PC-3 (cell line): ENCODE data around the gene CCND3. TPM values are rescaled to one million over a fixed set of nuclear protein-coding genes. Genes with fewer than 3 reads are reported as not detected.
"Not testable (repeated sequence)": the region's sequence is repeated elsewhere in the genome, so short reads cannot be mapped to it uniquely, and the experiment has no call there.

Experiments used
- ATAC-seq: fragments of 200-7000 bp; cut with Tn5 transposase; 2 replicates; pipeline ENCODE4 v1.9.1; 2020; ENCODE audit warnings: mild to moderate bottlenecking, moderate library complexity
- BruUV-seq: library from RNA; stranded (reverse); fragments of 400-500 nt; replicated peaks from 2 replicates; lab custom pipeline; 2021; lab: Mats Ljungman, UMichigan
- CTCF ChIA-PET: fragments of 300-600 bp; sonication (Branson Sonifier 250); formaldehyde crosslinking; loops from one replicate; lab custom pipeline; 2022; ENCODE audit warnings: antibody characterized with exemption; lab: Charles Lee
- POLR2A ChIA-PET: fragments of 300-600 bp; sonication (Branson Sonifier 250); formaldehyde crosslinking; loops from one replicate; lab custom pipeline; 2022; ENCODE audit warnings: antibody characterized with exemption; ENCODE audit not compliant: unreplicated experiment; lab: Charles Lee
- DNase-seq: peaks from one replicate; pipeline ENCODE4 v3.0.0-alpha.2; 2015
- H2AFZ ChIP-seq: fragments of 300-600 bp; sonication (generic); 2 replicates; pipeline ENCODE4 v1.6.0; 2016; ENCODE audit warnings: antibody characterized with exemption, low read length
- H3F3A ChIP-seq: fragments of 300-600 bp; sonication (generic); one replicate; pipeline ENCODE4 v1.6.0; 2017; ENCODE audit warnings: antibody characterized with exemption, low read length, control low read depth, mild to moderate bottlenecking; ENCODE audit not compliant: unreplicated experiment
- H3K27ac ChIP-seq: fragments of 300-600 bp; sonication (generic); 2 replicates; pipeline ENCODE4 v1.5.1; 2016; ENCODE audit warnings: mild to moderate bottlenecking, low read length
- H3K27me3 ChIP-seq: fragments of 300-600 bp; sonication (generic); 2 replicates; pipeline ENCODE4 v1.6.1; 2016; ENCODE audit warnings: low read length, mixed read lengths
- H3K36me3 ChIP-seq: fragments of 300-600 bp; sonication (generic); 2 replicates; pipeline ENCODE4 v1.6.1; 2016; ENCODE audit warnings: low read depth, mixed run types, low read length, mixed read lengths
- H3K4me1 ChIP-seq: fragments of 300-600 bp; sonication (generic); 2 replicates; pipeline ENCODE4 v1.5.1; 2016; ENCODE audit warnings: low read length; ENCODE audit not compliant: insufficient read depth
- H3K4me2 ChIP-seq: fragments of 300-600 bp; sonication (generic); 2 replicates; pipeline ENCODE4 v1.6.0; 2016; ENCODE audit warnings: low read length
- H3K4me3 ChIP-seq: fragments of 300-600 bp; sonication (generic); 2 replicates; pipeline ENCODE4 v1.5.1; 2016; ENCODE audit warnings: mild to moderate bottlenecking, low read length, mixed read lengths
- H3K79me2 ChIP-seq: fragments of 300-600 bp; sonication (generic); 2 replicates; pipeline ENCODE4 v1.6.1; 2017; ENCODE audit warnings: low read length, mixed read lengths
- H3K9ac ChIP-seq: fragments of 300-600 bp; sonication (generic); 2 replicates; pipeline ENCODE4 v1.6.0; 2016; ENCODE audit warnings: mild to moderate bottlenecking, low read length
- H3K9me2 ChIP-seq: fragments of 300-600 bp; sonication (generic); replicated peaks from 2 replicates; pipeline ENCODE4 v1.6.1; 2016; ENCODE audit warnings: mixed run types, low read length, mixed read lengths
- H3K9me3 ChIP-seq: fragments of 300-600 bp; sonication (generic); 2 replicates; pipeline ENCODE4 v1.6.1; 2016; ENCODE audit warnings: low read length, mixed read lengths
- H4K20me1 ChIP-seq: fragments of 300-600 bp; sonication (generic); 2 replicates; pipeline ENCODE4 v1.6.1; 2016; ENCODE audit warnings: low read length, mixed read lengths
- CTCF ChIP-seq: fragments of 300-600 bp; sonication (generic); conservative IDR thresholded peaks from 2 replicates; pipeline ENCODE4 v1.5.1; 2017; ENCODE audit warnings: antibody characterized with exemption, low read depth, mild to moderate bottlenecking, low read length
- EZH2 ChIP-seq: fragments of 300-600 bp; sonication (generic); IDR thresholded peaks from one replicate; pipeline ENCODE4 v1.6.1; 2017; ENCODE audit warnings: antibody characterized with exemption, mild to moderate bottlenecking, low read length; ENCODE audit not compliant: unreplicated experiment
- EZH2phosphoT487 ChIP-seq: fragments of 300-600 bp; sonication (generic); IDR thresholded peaks from 2 replicates; pipeline ENCODE4 v1.6.1; 2018; ENCODE audit warnings: mild to moderate bottlenecking, antibody characterized with exemption, low read length, borderline replicate concordance
- intact Hi-C: fragments of 100-400 bp; cut with micrococcal nuclease; formaldehyde crosslinking; loops from 2 replicates; pipeline ENCODE4 v1.9.0; 2023
- total RNA-seq: library from RNA; depleted of rRNA; stranded (reverse); fragments of >200 nt; gene quantifications from 2 replicates; pipeline ENCODE4 v1.2.3, GENCODE V29; 2014

The CCND3 gene
- total RNA-seq, 1 experiment from 2014 or later: 44.7 TPM

GRCh38 chr6:41947581-41948220, 6.1 kb upstream of the CCND3 start:
- Histone ChIP-seq H3K4me3 (no peak overlapping the region), H3K9ac (no peak overlapping the region), H3K27me3 (no peaks in the 10 kb centered on the region), H3K9me3 (no peaks in the 10 kb centered on the region), H3K27ac (no peak overlapping the region), H3K79me2 (no peaks in the 10 kb centered on the region), H3F3A (no peaks in the 10 kb centered on the region), H3K4me1 (no peaks in the 10 kb centered on the region), H3K9me2 (no peaks in the 10 kb centered on the region), H3K4me2 (no peak overlapping the region), H2AFZ (no peak overlapping the region), H3K36me3 (no peaks in the 10 kb centered on the region), H4K20me1 (no peaks in the 10 kb centered on the region)
- ChIA-PET CTCF (no interaction called here), POLR2A (no interaction called here)
- no TSS peak for BruUV-seq
- DNase-seq (no peak), ATAC-seq (no peak)
- intact Hi-C loops: no loop called here
- TF ChIP-seq CTCF (no peak), EZH2phosphoT487 (no peak), EZH2 (no peak)

GRCh38 chr6:41943456-41943855, 1.8 kb upstream of the CCND3 start:
- TF ChIP-seq EZH2phosphoT487 (no peak), EZH2 (no peak), CTCF (no peak)
- POLR2A ChIA-PET: no interaction called here
- no peaks in the 10 kb centered on the region for H3K9me2 ChIP-seq
- DNase-seq (no peak), ATAC-seq (no peak)
- H2AFZ ChIP-seq: no peak overlapping the region
- intact Hi-C loops: no loop called here
- no peak overlapping the region for H3K4me2 ChIP-seq
- H3K9ac ChIP-seq: no peak overlapping the region
- CTCF ChIA-PET: no interaction called here
- no peak overlapping the region for H3K27ac ChIP-seq
- no peaks in the 10 kb centered on the region for H3F3A ChIP-seq
- BruUV-seq: no TSS peak
- H3K36me3 ChIP-seq: no peaks in the 10 kb centered on the region
- H3K4me3 ChIP-seq: no peak overlapping the region
- no peaks in the 10 kb centered on the region for H3K27me3 ChIP-seq
- peaks cover 29% of the 10 kb centered on the region for H3K79me2 ChIP-seq
- H4K20me1 ChIP-seq: no peaks in the 10 kb centered on the region
- H3K4me1 ChIP-seq: peaks cover 24% of the 10 kb centered on the region
- H3K9me3 ChIP-seq: no peaks in the 10 kb centered on the region

GRCh38 chr6:41942882-41943281, 1.3 kb upstream of the CCND3 start:
- Histone ChIP-seq H3K79me2 (peaks cover 35% of the 10 kb centered on the region), H3K4me1 (peaks cover 24% of the 10 kb centered on the region)
- CTCF ChIA-PET: interaction anchor here (0.6 kb wide), 1 partner anchor 106 kb away, joined by 4 read pairs; no protein-coding TSS in a partner anchor
- H3K27ac ChIP-seq, H3K36me3 ChIP-seq, H3K27me3 ChIP-seq, H3K4me2 ChIP-seq, H3K9me2 ChIP-seq, H3K4me3 ChIP-seq, H2AFZ ChIP-seq, H3K9me3 ChIP-seq, BruUV-seq, H3F3A ChIP-seq, POLR2A ChIA-PET, ATAC-seq, H3K9ac ChIP-seq, DNase-seq, H4K20me1 ChIP-seq: not testable (repeated sequence)
- intact Hi-C loops: loop anchor here (1.0 kb wide), 1 partner anchor 101 kb away; no protein-coding TSS in a partner anchor
